ENCODE results near the gene TCF21. TPM values are rescaled to one million over a fixed set of nuclear protein-coding genes. Genes with fewer than 3 reads are reported as not detected.

Gene TCF21
- polyA plus RNA-seq, 1 experiment = 0.16 TPM

- Histone ChIP-seq H3K36me3 (ENCODE audit: control insufficient read depth, insufficient read depth, low read length) (no peaks in the 10 kb centered on the region; the same call in 1 of the 2 replicates), H3K27me3 (ENCODE audit: control insufficient read depth, insufficient read depth, low read length) (peaks cover 63% of the 10 kb centered on the region), H3K4me3 (ENCODE audit: low read depth, low read length) (no peak overlapping the region)
- TF ChIP-seq, protein P1, sequence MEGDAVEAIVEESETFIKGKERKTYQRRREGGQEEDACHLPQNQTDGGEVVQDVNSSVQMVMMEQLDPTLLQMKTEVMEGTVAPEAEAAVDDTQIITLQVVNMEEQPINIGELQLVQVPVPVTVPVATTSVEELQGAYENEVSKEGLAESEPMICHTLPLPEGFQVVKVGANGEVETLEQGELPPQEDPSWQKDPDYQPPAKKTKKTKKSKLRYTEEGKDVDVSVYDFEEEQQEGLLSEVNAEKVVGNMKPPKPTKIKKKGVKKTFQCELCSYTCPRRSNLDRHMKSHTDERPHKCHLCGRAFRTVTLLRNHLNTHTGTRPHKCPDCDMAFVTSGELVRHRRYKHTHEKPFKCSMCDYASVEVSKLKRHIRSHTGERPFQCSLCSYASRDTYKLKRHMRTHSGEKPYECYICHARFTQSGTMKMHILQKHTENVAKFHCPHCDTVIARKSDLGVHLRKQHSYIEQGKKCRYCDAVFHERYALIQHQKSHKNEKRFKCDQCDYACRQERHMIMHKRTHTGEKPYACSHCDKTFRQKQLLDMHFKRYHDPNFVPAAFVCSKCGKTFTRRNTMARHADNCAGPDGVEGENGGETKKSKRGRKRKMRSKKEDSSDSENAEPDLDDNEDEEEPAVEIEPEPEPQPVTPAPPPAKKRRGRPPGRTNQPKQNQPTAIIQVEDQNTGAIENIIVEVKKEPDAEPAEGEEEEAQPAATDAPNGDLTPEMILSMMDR (IDR thresholded peaks at IDR 0.05; ENCODE audit: insufficient read depth, low read depth, low read length) = no peak
- POLR2A ChIA-PET = no interaction called here
- no peak for DNase-seq (ENCODE audit: low read depth)
- CTCF ChIA-PET = interaction anchor here (0.7 to 1.8 kb wide), 8 partner anchors 9 to 324 kb away, joined by 3 to 5 read pairs (median 4); no protein-coding TSS in a partner anchor
Measured at GRCh38 chr6:133892813-133893691, 4.1 kb downstream of the TCF21 start.

DNA sequence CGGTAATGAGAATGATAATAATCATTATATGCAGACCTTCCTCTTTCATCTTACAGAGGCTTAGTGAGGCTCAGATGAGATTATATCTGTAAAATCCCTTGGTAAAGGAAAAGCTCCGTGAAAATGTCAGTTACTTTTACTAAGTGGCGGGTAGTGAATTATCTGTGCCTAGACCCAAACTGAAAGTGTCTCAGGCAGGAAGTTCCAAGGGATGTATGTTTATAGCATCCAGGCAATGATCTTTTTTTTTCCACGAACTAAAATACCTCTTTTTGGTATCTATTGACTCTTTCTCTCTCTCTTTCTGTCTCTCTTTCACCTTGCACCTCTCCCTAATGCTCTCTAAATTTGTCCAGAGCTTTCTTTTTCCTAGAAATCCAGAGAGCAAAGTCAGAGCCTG is 5.0 kb downstream of the TCF21 start:
- no peak for DNase-seq (ENCODE audit: low read depth)
- Histone ChIP-seq H3K4me3 (ENCODE audit: low read depth, low read length) (no peak overlapping the region), H3K27me3 (ENCODE audit: control insufficient read depth, insufficient read depth, low read length) (peaks cover 63% of the 10 kb centered on the region), H3K36me3 (ENCODE audit: control insufficient read depth, insufficient read depth, low read length) (no peaks in the 10 kb centered on the region; the same call in 1 of the 2 replicates)
- ChIA-PET CTCF (interaction anchor here (0.7 to 1.8 kb wide), 6 partner anchors 11 to 325 kb away, joined by 3 to 5 read pairs (median 5); no protein-coding TSS in a partner anchor), POLR2A (no interaction called here)
- TF ChIP-seq, protein P1 (IDR thresholded peaks at IDR 0.05; ENCODE audit: insufficient read depth, low read depth, low read length) = no peak

- DNase-seq (ENCODE audit: low read depth) = no peak
- no peak overlapping the region for H3K4me3 ChIP-seq (ENCODE audit: low read depth, low read length)
- ChIA-PET CTCF (interaction anchor here (1.2 to 1.8 kb wide), 4 partner anchors 12 to 325 kb away, joined by 3 to 5 read pairs (median 5); no protein-coding TSS in a partner anchor), POLR2A (no interaction called here)
- TF ChIP-seq, protein P1 (IDR thresholded peaks at IDR 0.05; ENCODE audit: insufficient read depth, low read depth, low read length) = no peak
- peaks cover 60% of the 10 kb centered on the region for H3K27me3 ChIP-seq (ENCODE audit: control insufficient read depth, insufficient read depth, low read length)
- H3K36me3 ChIP-seq (ENCODE audit: control insufficient read depth, insufficient read depth, low read length) = no peaks in the 10 kb centered on the region; the same call in 1 of the 2 replicates
Measured at GRCh38 chr6:133894369-133894768, 5.5 kb downstream of the TCF21 start.

DNA sequence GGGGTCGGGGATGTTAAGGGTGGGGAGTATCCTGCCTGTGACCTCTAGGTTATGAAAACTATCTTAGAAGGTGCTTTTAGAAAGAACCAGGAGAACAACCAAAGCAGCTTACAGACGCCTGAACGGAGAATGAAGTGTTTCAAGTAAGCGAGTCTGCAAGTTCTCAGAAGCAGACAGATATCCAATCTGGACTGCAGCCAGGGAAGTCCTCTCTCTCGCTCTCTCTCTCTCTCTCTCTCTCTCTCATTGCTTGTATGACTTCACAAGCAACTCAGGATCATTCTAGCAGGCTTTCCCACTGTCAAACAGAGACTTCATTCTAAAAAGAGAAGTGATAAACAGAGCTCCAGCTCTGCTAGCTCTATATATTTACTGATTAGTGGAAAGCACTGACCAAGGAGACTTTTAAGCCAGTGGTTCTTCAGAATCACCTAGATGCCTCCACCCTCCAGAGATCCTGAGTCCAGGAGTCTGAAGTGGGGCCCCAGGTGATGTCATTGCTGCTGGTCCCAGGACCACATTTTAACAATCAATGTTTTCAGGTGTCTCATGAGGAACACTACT is 6.0 kb downstream of the TCF21 start:
- no peak for DNase-seq (ENCODE audit: low read depth)
- ChIA-PET POLR2A (no interaction called here), CTCF (interaction anchor here (1.0 to 1.8 kb wide), 7 partner anchors 8 to 327 kb away, joined by 3 to 6 read pairs (median 5); no protein-coding TSS in a partner anchor)
- no peaks in the 10 kb centered on the region; the same call in 1 of the 2 replicates for H3K36me3 ChIP-seq (ENCODE audit: control insufficient read depth, insufficient read depth, low read length)
- H3K4me3 ChIP-seq (ENCODE audit: low read depth, low read length) = no peak overlapping the region
- peaks cover 56% of the 10 kb centered on the region for H3K27me3 ChIP-seq (ENCODE audit: control insufficient read depth, insufficient read depth, low read length)
- TF ChIP-seq, protein P1 (IDR thresholded peaks at IDR 0.05; ENCODE audit: insufficient read depth, low read depth, low read length) = no peak

Data from BJ (cell line).